Common myeloid progenitor, CD34-positive (primary cell): ENCODE results near the gene CNTN4.

Experiments
- CTCF ChIA-PET: fragments of 350-600 bp; sonication (Branson Sonifier 250); formaldehyde crosslinking; loops from one replicate; lab custom pipeline; 2021; ENCODE audit warnings: antibody characterized with exemption; lab: Charles Lee
- POLR2A ChIA-PET: fragments of 350-600 bp; sonication (Branson Sonifier 250); formaldehyde crosslinking; loops from one replicate; lab custom pipeline; 2021; ENCODE audit warnings: antibody characterized with exemption; lab: Charles Lee
- DNase-seq, 3 donors: peaks; one replicate each; pipeline versions ENCODE4 v3.0.0 to v3.0.0-alpha.2; 2013
- H3K27ac ChIP-seq, 2 experiments: 1 replicate in 1 of 2; 2 replicates in 1 of 2; pipeline ENCODE4 v1.7.0; 2013; ENCODE audit warnings: inconsistent platforms in 2 of 2, low read length in 2 of 2, mild to moderate bottlenecking in 2 of 2, low read depth in 1 of 2, moderate library complexity in 1 of 2; ENCODE audit not compliant: severe bottlenecking in 2 of 2, insufficient read depth in 1 of 2, poor library complexity in 1 of 2
- H3K27me3 ChIP-seq, 5 experiments: replicated peaks in 2 of 5; 1 replicate in 3 of 5; 2 replicates in 2 of 5; pipeline versions ENCODE4 v1.6.1 to v1.7.0; 2013; ENCODE audit warnings: low read length in 4 of 5, mild to moderate bottlenecking in 2 of 5, moderate library complexity in 2 of 5, inconsistent platforms in 1 of 5; ENCODE audit not compliant: insufficient read depth in 5 of 5, control insufficient read depth in 4 of 5
- H3K36me3 ChIP-seq, 4 experiments: 1 replicate in 2 of 4; 2 replicates in 2 of 4; pipeline versions ENCODE4 v1.6.1 to v1.7.0; 2013; ENCODE audit warnings: low read length in 3 of 4, control low read depth in 1 of 4, mild to moderate bottlenecking in 1 of 4; ENCODE audit not compliant: control insufficient read depth in 4 of 4, insufficient read depth in 4 of 4
- H3K4me1 ChIP-seq, 4 experiments: 1 replicate in 3 of 4; 2 replicates in 1 of 4; pipeline versions ENCODE4 v1.6.1 to v1.7.1; 2013; ENCODE audit warnings: low read length in 3 of 4, mild to moderate bottlenecking in 3 of 4, control low read depth in 1 of 4, inconsistent platforms in 1 of 4, moderate library complexity in 1 of 4; ENCODE audit not compliant: control insufficient read depth in 4 of 4, insufficient read depth in 4 of 4; ENCODE audit errors: control extremely low read depth in 1 of 4
- H3K4me3 ChIP-seq, 7 experiments: 1 replicate in 4 of 7; 2 replicates in 3 of 7; pipeline versions ENCODE4 v1.5.1 to v1.7.0; 2013; ENCODE audit warnings: mild to moderate bottlenecking in 7 of 7, low read length in 6 of 7, moderate library complexity in 6 of 7, inconsistent platforms in 2 of 7, low read depth in 2 of 7, control low read depth in 1 of 7; ENCODE audit not compliant: insufficient read depth in 4 of 7, control insufficient read depth in 1 of 7; ENCODE audit errors: extremely low read depth in 1 of 7
- H3K9me3 ChIP-seq, 5 experiments: 1 replicate in 4 of 5; 2 replicates in 1 of 5; pipeline versions ENCODE4 v1.6.1 to v1.7.1; 2013; ENCODE audit warnings: low read length in 4 of 5, mild to moderate bottlenecking in 2 of 5, inconsistent platforms in 1 of 5, low read depth in 1 of 5, moderate library complexity in 1 of 5; ENCODE audit not compliant: control insufficient read depth in 4 of 5, insufficient read depth in 2 of 5; ENCODE audit errors: control extremely low read depth in 1 of 5
- WGBS: methylation state at CpG from one replicate; pipeline ENCODE4 v1.1.5; 2013; ENCODE audit not compliant: insufficient coverage; 5-methylcytosine and 5-hydroxymethylcytosine counted together

CNTN4 gene

GRCh38 chr3:2536575-2536974 is 437.9 kb downstream of the CNTN4 start:
- CTCF ChIA-PET, result no interaction called here
- Histone ChIP-seq H3K4me3 (no peak overlapping the region), H3K27ac (no peak overlapping the region), H3K4me1 (no peaks in the 10 kb centered on the region), H3K27me3 (no peaks in the 10 kb centered on the region), H3K36me3 (no peaks in the 10 kb centered on the region), H3K9me3 (peaks cover 0 to 1% (median 0%) of the 10 kb centered on the region in 5 experiments)
- WGBS, result no CpG with 5 or more reads among the region's 2 CpGs
- DNase-seq, result no peak
- POLR2A ChIA-PET, result no interaction called here

- Histone ChIP-seq H3K9me3 (peaks cover 0 to 1% (median 0%) of the 10 kb centered on the region in 5 experiments), H3K27ac (no peak overlapping the region), H3K36me3 (no peaks in the 10 kb centered on the region), H3K4me1 (no peaks in the 10 kb centered on the region), H3K27me3 (no peaks in the 10 kb centered on the region), H3K4me3 (no peak overlapping the region)
- no peak for DNase-seq
- POLR2A ChIA-PET, result no interaction called here
- CTCF ChIA-PET, result interaction anchor here (0.6 kb wide), 1 partner anchor 65 kb away, joined by 3 read pairs; no protein-coding TSS in a partner anchor
- 98% methylated on average over 4 of the region's 5 CpGs for WGBS
These were observed 441.4 kb downstream of the CNTN4 start for GRCh38 chr3:2540115-2540514.

GRCh38 chr3:2543247-2543646 is 444.6 kb downstream of the CNTN4 start:
- H3K4me3 ChIP-seq, result no peak overlapping the region
- ChIA-PET POLR2A (no interaction called here), CTCF (no interaction called here)
- H3K36me3 ChIP-seq, result no peaks in the 10 kb centered on the region
- H3K4me1 ChIP-seq, result no peaks in the 10 kb centered on the region
- no peaks in the 10 kb centered on the region for H3K27me3 ChIP-seq
- H3K9me3 ChIP-seq, result peaks cover 0 to 1% (median 0%) of the 10 kb centered on the region in 5 experiments
- no peak overlapping the region for H3K27ac ChIP-seq
- DNase-seq, result no peak
- WGBS, result 84% methylated on average over 2 of the region's 3 CpGs

- DNase-seq, result no peak
- peaks cover 0 to 1% (median 0%) of the 10 kb centered on the region in 5 experiments for H3K9me3 ChIP-seq
- H3K27me3 ChIP-seq, result no peaks in the 10 kb centered on the region
- no peak overlapping the region for H3K4me3 ChIP-seq
- H3K36me3 ChIP-seq, result no peaks in the 10 kb centered on the region
- H3K27ac ChIP-seq, result no peak overlapping the region
- POLR2A ChIA-PET, result no interaction called here
- no peaks in the 10 kb centered on the region for H3K4me1 ChIP-seq
- CTCF ChIA-PET, result no interaction called here
- WGBS, result 100% methylated on average over 1 of the region's 2 CpGs
These were observed 445.5 kb downstream of the CNTN4 start for GRCh38 chr3:2544212-2544611.

- no CpG with 5 or more reads among the region's 2 CpGs for WGBS
- Histone ChIP-seq H3K36me3 (no peaks in the 10 kb centered on the region), H3K27ac (no peak overlapping the region), H3K27me3 (no peaks in the 10 kb centered on the region), H3K4me1 (no peaks in the 10 kb centered on the region), H3K4me3 (no peak overlapping the region), H3K9me3 (peaks cover 0 to 1% (median 0%) of the 10 kb centered on the region in 5 experiments)
- ChIA-PET CTCF (no interaction called here), POLR2A (no interaction called here)
- no peak for DNase-seq
These were observed 446.1 kb downstream of the CNTN4 start for GRCh38 chr3:2544718-2545117.

- Histone ChIP-seq H3K4me3 (no peak overlapping the region), H3K36me3 (no peaks in the 10 kb centered on the region), H3K27me3 (no peaks in the 10 kb centered on the region), H3K9me3 (peaks cover 0 to 1% (median 0%) of the 10 kb centered on the region in 5 experiments), H3K4me1 (no peaks in the 10 kb centered on the region), H3K27ac (no peak overlapping the region)
- no peak for DNase-seq
- ChIA-PET CTCF (no interaction called here), POLR2A (no interaction called here)
- 92% methylated on average over 3 of the region's 4 CpGs for WGBS
These were observed 448.4 kb downstream of the CNTN4 start for GRCh38 chr3:2547049-2547448.

GRCh38 chr3:2554656-2555055 is 456.0 kb downstream of the CNTN4 start:
- Histone ChIP-seq H3K27me3 (no peaks in the 10 kb centered on the region), H3K36me3 (no peaks in the 10 kb centered on the region), H3K4me1 (no peaks in the 10 kb centered on the region), H3K4me3 (no peak overlapping the region), H3K9me3 (no peaks in the 10 kb centered on the region), H3K27ac (no peak overlapping the region)
- CTCF ChIA-PET, result no interaction called here
- WGBS, result 75% methylated on average over 2 of the region's 3 CpGs
- no peak for DNase-seq
- POLR2A ChIA-PET, result interaction anchor here (0.5 kb wide), 1 partner anchor 1082 kb away, joined by 3 read pairs; no protein-coding TSS in a partner anchor
